Measurements from ENCODE around the gene TIMELESS. TPM values are rescaled to one million over a fixed set of nuclear protein-coding genes. Genes with fewer than 3 reads are reported as not detected.
A peak's percentile ranks its signal among the peaks of the same experiment; 100 is the strongest.
"Not testable (repeated sequence)": the region's sequence is repeated elsewhere in the genome, so short reads cannot be mapped to it uniquely, and the experiment has no call there.

The TIMELESS gene
- total RNA-seq, 1 donor from 2014 or later = 8.6 TPM

DNA sequence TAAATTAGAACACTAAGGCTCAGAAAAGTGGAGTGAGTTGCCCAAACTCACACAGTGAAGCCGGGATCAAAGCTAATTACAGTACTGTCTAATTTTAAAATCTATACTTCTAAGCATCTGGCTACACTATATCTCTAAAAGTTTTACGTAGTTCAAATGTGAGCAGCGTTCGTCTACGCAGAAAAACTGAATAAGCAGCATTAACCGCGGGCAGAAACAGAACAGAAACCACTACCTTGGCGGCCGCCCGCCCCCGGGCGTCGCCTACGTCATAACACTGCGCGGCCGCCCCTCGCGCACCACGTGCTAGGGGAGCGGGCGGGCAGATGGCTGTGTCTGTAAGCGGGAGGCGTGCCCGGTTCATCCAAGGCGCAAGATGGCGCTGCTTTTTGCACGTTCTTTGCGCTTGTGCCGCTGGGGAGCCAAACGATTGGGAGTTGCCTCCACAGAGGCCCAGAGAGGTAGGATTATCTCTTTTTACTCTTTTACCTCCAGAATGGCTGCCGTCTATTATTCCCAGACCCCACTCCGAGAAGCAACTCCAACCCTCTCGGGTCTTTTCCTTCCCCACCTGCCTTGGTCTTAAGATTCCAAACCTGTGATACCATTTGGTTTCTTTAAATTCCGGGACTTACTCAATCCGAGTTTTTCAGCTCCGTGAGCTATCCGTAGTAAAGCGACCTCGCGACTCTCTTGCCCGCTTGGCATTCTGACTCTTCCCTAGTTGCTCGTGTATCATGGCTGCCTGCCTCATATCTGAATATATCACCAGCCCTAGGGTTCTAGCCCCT is 19.2 kb upstream of the TIMELESS start, which contains the start of gene SPRYD4:
SPRYD4 (plus strand) TSS at position 363 of the 791 bp plus-strand sequence; CDS start at position 377, 14 bp downstream.
- DNase-seq (ENCODE audit: low spot score) (peak; percentile 95), ATAC-seq (peak; percentile 75)

DNA sequence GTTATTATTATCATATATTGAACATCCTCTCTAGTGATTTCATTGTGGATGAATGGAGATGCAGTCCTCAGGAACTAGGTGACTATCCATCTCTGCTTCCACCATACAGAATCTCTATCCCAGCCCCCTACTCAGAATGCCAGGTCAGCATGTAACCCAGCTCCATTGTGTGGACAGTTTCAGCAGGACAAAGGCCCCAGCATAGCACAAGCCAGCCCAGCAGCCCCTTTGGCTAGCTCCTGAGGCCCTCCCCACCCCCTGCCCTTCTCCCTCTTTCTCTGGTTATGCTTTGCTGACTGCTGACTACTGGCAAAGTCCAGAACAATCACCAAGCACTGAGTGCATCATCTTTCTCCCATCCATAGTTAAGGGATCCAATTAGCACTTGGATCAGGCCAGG is 13.3 kb upstream of the TIMELESS start:
- ATAC-seq = no peak
- no peak for DNase-seq (ENCODE audit: low spot score)

GRCh38 chr12:56461235-56462159 is 12.3 kb upstream of the TIMELESS start:
- DNase-seq (ENCODE audit: low spot score) (no peak), ATAC-seq (no peak)

DNA sequence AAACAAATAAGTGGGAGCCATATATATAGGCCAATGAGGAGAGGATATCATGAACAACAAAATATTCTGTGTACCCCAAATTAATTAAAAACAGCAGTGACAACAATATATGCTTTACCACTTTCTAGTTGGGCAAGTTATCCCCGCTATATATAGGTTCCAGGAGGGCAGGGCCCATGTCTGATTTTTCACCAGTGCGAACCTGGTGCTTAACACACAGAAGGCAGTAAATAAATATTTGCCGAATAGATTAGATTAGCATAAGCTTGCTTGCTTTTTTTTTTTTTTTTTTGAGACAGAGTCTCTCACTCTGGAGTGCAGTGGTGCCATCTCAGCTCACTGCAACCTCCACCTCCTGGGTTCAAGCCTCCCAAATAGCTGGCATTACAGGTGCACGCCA is 8.6 kb upstream of the TIMELESS start:
- DNase-seq (ENCODE audit: low spot score) (no peak), ATAC-seq (no peak)

DNA sequence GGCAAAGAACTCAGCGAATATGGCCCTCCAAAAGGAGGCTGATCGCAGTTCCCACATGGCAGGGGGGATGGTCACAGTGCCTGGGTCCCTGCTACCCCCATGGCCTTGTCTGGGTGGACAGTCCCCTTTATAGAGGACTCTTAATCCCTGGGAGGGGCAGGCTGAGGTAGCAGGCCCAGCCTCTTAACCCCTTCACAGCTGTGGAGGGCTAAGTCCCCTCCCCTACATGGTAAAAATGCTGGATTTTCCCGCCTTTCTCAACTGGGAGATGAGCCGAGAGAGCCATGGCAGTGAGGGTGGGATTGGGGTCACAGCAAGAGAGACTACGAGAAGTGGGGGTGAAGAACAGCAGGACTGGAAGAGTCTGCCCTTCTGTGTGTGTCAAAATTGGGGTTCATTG is 5.3 kb upstream of the TIMELESS start, which contains the start of gene MIP:
MIP (minus strand) TSS at position 101 of the 400 bp plus-strand sequence; CDS start at position 57, 44 bp downstream.
- no peak for DNase-seq (ENCODE audit: low spot score)
- no peak for ATAC-seq

- no peak for ATAC-seq
- no peak for DNase-seq (ENCODE audit: low spot score)
Observed at GRCh38 chr12:56451147-56451546, 1.9 kb upstream of the TIMELESS start.

DNA sequence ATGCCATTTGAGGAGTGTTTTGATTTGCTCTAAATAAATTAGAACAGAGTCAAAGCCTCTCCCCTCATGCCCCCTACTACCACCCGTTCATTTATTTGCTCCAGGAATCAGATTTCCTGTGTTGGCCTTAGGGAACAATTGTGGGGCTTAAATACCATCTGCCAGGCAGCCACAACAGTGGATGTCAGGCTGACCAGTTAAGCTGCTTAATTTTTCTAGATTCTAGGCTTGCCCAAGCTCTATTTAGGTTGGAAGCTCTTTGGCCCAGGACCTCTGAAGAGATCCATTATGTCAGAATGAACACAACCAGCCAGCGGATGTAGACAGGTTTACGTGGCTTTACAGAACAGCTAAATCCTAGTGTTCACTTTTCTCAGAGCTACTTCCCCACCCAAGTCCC is 1.0 kb upstream of the TIMELESS start:
- ATAC-seq = no peak
- no peak for DNase-seq (ENCODE audit: low spot score)

- DNase-seq (ENCODE audit: low spot score) (no peak), ATAC-seq (no peak)
Observed at GRCh38 chr12:56449622-56449984, 377 bp upstream of the TIMELESS start.

DNA sequence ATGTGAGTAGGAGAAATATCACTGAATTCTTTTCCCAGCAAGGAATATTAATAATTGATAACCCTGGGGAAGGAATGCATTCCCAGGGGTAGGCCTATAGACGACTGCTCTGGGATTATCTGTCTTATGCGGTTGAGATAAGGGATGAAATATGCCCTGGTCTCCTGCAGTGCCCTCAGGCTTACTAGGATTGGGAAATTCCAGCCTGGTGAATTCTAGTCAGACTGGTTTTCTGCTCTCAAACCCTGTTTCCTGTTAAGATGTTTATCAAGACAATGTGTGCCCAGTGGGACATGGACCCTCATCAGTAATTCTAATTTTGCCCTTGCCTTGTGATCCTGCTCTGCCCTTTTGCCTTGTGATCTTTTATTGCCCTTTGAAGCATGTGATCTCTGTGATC is 6.0 kb downstream of the TIMELESS start:
- not testable (repeated sequence) for ATAC-seq; DNase-seq (ENCODE audit: low spot score)

GRCh38 chr12:56437430-56438176 is 11.6 kb downstream of the TIMELESS start:
- ATAC-seq (no peak), DNase-seq (ENCODE audit: low spot score) (no peak)

DNA sequence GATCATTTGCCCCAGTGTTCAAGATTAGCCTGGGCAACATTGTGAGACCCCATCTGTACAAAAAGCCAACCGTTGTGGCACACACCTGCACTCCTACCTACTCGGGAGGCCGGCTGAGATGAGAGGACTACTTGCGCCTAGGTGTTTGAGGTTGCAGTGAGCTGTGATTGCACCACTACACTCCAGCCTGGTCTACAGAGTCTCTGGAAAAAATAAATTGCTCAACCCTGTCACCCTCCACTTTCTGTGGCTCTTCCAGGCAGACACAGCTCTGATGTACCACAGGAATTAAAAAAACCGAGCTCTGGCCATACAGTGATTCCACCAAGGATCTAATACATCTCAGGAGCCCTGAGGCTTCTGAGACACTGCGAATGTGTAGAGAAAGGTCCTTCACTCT is 14.4 kb downstream of the TIMELESS start:
- ATAC-seq (peak; percentile 83), DNase-seq (ENCODE audit: low spot score) (no peak)

DNA sequence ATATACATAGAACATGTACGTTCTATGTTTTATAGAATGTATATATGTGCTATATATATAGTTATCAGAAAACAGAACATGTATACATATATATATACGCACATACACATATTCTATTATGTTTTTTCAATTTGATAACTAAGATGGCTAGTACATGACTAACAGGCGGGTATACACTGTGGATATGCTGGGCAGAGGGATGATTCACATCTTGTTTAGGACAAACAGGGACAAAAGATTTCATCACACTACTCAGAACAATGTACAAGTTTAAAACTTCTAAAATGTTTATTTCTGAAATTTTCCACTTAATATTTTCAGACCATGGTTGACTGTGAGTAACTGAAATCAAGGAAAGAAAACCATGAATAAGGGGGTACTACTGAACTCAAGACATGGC is 17.4 kb downstream of the TIMELESS start:
- ATAC-seq (no peak), DNase-seq (ENCODE audit: low spot score) (no peak)

DNA sequence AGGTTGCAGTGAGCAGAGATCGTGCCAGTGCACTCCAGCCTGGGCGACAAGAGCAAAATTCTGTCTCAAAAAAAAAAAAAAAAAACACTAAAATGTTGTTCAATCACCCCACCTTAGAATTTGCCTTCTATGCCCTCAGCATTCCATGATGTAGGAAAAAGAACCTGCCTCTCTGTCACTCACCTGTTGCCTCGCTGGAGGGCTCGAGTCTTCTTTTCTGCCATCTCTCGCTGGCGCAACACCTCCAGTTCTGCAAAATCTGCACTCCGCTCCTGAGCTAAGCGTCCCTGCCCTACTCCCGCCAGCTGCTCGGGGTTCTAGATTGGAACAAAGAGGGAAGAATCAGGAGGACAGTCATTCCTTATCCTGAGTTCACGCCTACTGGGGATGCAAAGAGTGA is 17.9 kb downstream of the TIMELESS start:
- ATAC-seq = no peak
- DNase-seq (ENCODE audit: low spot score) = no peak

GRCh38 chr12:56425940-56426438 is 23.2 kb downstream of the TIMELESS start:
- no peak for DNase-seq (ENCODE audit: low spot score)
- peak; percentile 85 for ATAC-seq

- DNase-seq (ENCODE audit: low spot score) = no peak
- ATAC-seq = no peak
Observed at GRCh38 chr12:56425193-56425592, 24.0 kb downstream of the TIMELESS start.

DNA sequence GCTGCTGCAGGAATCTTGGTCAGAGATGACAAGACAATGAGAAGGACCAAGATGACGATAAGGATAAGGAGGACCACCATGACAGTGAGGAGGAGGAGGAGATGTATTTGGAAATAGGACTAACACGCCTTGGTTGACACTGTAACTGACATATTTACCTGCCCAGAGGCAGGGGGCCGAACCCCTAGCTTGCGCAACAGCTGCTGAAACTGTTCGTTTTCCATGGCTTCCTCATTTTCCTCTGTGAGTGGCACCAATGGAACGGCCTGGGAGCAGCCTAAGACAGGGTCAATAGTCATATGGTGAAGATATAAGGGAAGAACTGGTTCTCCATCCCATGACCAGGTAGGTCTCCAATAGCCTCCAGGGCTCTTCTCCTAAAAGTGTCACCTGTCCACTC is 28.8 kb downstream of the TIMELESS start:
- ATAC-seq = no peak
- no peak for DNase-seq (ENCODE audit: low spot score)

GRCh38 chr12:56417739-56418138 is 31.5 kb downstream of the TIMELESS start:
- DNase-seq (ENCODE audit: low spot score) (no peak), ATAC-seq (no peak)

DNA sequence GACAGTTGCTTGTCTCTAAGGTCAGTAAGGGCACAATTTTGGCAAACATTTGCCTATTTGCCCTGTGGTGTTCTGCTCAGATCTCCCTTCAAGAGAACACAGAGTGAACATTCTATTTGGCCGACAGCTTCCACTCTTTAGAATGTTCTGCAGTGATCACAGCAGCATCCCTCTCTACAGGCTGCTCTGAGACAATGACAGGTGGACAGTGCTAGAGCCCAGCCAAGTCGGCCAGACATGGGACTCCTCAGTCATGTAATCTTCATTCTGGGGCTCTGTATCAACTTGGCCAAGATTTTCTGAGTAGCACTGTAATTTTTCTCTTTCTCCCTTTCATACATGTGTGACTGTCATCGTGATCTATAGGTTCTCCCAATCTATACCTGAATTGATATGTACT is 34.8 kb downstream of the TIMELESS start:
- DNase-seq (ENCODE audit: low spot score) = no peak
- no peak for ATAC-seq

DNA sequence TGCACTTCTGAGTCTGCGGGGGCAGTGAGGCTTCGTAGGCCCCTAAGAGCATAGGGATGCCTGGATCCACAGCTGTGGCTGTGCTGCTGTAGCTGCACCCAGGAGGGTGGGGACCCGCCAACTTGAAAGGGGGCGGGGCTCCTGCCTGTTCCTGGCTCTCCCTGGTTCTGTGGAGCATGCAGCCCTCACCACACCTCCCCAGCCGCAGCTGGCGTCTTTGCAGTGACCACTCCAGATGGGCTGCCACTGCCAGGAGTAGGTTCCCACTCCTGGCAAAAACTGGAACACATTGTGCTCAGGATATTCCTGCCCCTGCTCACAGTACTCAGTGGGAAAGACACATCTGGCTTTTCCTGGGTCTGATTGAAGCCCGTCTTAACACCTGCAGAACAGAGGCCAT is 35.8 kb downstream of the TIMELESS start:
- ATAC-seq (no peak), DNase-seq (ENCODE audit: low spot score) (no peak)

DNA sequence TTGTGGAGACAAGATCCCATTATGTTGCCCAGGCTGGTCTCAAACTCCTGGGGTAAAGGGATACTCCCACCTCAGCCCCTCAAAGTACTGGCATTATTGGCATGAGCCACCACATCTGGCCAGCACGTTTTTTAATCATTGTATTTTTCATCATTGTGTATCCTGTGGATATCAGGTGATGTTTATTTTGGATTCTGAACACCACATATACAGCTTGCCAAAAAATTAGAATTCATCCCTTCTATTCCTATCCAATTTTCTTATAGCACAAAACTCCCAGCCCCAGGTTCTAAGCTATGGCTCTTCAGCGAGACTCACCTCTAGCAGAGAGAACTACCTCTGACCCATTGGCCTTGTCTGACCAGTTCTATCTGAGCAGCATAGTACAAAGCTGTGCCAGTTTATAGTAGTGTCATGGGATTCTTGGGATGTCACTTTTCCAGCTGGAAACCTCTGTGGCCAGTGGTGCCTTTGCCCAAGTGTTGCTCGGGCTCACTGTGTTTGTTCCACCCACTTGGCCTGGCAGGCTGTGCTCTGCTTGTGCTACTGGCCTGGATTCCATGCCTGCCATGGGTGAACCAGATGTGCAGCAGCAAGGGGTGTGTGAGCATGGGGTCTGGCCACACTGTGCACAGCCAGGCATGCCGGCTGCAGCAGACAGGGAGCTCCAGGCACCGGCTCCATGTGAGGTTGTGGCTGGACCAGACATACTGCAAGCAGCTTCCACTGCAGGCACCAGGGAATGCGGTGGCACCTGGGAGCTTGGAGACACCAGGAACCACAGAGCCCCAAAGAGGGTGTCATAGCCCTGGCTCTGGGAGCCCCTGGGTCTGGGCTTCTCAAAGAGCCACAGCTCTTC is 37.2 kb downstream of the TIMELESS start:
- peak; percentile 89 for ATAC-seq
- peak; percentile 73 for DNase-seq (ENCODE audit: low spot score)

Measured in left lobe of liver (tissue), 2 donors.